ENCODE results near the gene RPGRIP1L. TPM values are rescaled to one million over a fixed set of nuclear protein-coding genes. Genes with fewer than 3 reads are reported as not detected.

Gene RPGRIP1L
- total RNA-seq, 1 donor from 2014 or later, result 12.0 TPM

DNA sequence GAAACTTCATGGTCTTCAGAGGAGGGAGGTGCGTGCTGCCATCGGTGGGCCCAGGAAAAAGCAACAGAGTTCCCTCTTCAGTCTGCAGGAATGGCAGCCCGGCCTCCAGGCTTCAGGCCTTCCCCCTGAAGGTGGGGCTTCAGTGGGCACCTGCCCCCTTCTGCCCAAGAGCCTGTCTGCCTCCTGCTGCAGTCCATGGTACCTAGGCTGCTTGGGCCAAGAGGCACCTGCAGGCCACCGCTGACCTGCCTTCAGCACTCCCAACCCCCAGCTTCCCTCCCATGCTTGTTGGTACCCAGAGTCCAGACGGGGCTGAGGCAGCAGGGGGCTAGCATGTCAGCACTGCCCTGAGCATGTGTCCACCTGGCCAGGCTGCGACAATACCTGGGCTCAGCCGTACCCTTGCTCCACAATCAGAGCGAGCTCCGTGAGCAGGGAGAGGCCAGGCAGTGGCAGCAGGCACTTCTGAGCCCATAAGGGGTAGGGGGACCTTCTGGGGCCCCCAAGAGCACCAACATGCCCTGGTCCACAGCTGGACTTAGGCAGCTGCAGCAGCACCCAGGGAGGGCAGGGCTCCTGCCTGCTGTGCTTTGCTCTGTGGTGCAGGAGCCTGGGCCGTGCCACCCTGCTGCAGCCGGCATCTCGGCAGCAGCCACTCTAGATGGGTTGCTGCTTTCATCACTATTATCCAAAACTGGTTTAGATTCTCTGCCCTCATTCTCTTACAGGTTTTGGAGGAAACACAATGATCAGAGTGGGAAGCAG lies 123.4 kb downstream of the RPGRIP1L start:
- no peaks in the 10 kb centered on the region for H3K9me3 Mint-ChIP-seq (ENCODE audit: unreplicated experiment)
- H3K27me3 Mint-ChIP-seq (ENCODE audit: unreplicated experiment), result peaks cover 5% of the 10 kb centered on the region
- no peak overlapping the region for H3K4me3 Mint-ChIP-seq (ENCODE audit: unreplicated experiment)
- no peaks in the 10 kb centered on the region for H3K36me3 Mint-ChIP-seq (ENCODE audit: unreplicated experiment)
- H3K4me1 Mint-ChIP-seq (ENCODE audit: unreplicated experiment), result no peaks in the 10 kb centered on the region
- TF ChIP-seq, protein P1, sequence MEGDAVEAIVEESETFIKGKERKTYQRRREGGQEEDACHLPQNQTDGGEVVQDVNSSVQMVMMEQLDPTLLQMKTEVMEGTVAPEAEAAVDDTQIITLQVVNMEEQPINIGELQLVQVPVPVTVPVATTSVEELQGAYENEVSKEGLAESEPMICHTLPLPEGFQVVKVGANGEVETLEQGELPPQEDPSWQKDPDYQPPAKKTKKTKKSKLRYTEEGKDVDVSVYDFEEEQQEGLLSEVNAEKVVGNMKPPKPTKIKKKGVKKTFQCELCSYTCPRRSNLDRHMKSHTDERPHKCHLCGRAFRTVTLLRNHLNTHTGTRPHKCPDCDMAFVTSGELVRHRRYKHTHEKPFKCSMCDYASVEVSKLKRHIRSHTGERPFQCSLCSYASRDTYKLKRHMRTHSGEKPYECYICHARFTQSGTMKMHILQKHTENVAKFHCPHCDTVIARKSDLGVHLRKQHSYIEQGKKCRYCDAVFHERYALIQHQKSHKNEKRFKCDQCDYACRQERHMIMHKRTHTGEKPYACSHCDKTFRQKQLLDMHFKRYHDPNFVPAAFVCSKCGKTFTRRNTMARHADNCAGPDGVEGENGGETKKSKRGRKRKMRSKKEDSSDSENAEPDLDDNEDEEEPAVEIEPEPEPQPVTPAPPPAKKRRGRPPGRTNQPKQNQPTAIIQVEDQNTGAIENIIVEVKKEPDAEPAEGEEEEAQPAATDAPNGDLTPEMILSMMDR (IDR thresholded peaks at IDR 0.05), result no peak
- H3K27ac Mint-ChIP-seq (ENCODE audit: unreplicated experiment), result no peak overlapping the region
- DNase-seq (ENCODE audit: extremely low spot score, unreplicated experiment), result peak; percentile 79

DNA sequence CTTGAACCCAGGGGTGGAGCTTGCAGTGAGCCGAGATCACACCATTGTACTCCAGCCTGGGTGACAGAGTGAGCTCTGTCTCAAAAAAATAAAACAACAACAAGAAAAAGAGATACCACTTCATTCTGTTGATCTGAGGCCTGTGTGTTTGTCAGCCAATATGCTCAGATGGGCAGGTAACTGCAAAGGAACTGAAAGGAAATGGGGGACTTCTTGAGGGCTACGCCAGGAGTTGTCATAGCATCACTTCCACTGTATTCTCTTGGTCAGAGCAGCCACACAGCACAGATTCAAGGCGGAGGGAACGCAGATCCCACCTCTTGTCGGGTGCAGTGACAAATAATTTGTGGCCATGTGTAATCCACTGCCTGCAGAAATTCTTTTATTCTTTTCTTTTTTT lies 126.8 kb downstream of the RPGRIP1L start:
- Mint-ChIP-seq H3K9me3 (ENCODE audit: unreplicated experiment) (peaks cover 12% of the 10 kb centered on the region), H3K27ac (ENCODE audit: unreplicated experiment) (no peak overlapping the region), H3K36me3 (ENCODE audit: unreplicated experiment) (no peaks in the 10 kb centered on the region), H3K4me1 (ENCODE audit: unreplicated experiment) (no peaks in the 10 kb centered on the region), H3K4me3 (ENCODE audit: unreplicated experiment) (no peak overlapping the region), H3K27me3 (ENCODE audit: unreplicated experiment) (peaks cover 3% of the 10 kb centered on the region)
- peak; percentile 56 for DNase-seq (ENCODE audit: extremely low spot score, unreplicated experiment)
- TF ChIP-seq, protein P1 (IDR thresholded peaks at IDR 0.05), result no peak

DNA sequence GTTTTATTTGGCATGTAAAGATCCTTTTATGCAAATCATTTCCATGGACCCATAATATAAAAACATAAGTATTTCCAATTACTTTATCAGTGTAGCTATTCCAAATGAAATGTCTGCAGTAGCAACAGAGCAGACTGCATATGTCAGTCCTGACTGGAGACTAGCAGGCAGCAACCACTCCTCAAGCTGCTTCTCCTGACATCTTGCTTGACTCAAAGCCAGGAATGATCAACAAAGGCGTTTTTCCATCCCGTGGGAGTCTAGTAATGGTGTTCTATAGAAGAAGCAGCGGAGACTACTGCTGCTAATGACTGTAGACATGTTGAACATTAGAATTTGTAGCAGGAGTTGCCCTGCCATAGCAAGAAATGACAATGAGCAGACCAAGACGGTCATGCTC lies 127.4 kb downstream of the RPGRIP1L start:
- peak; percentile 46 for DNase-seq (ENCODE audit: extremely low spot score, unreplicated experiment)
- Mint-ChIP-seq H3K27me3 (ENCODE audit: unreplicated experiment) (peaks cover 3% of the 10 kb centered on the region), H3K36me3 (ENCODE audit: unreplicated experiment) (peaks cover 3% of the 10 kb centered on the region), H3K4me1 (ENCODE audit: unreplicated experiment) (no peaks in the 10 kb centered on the region), H3K27ac (ENCODE audit: unreplicated experiment) (no peak overlapping the region), H3K9me3 (ENCODE audit: unreplicated experiment) (peaks cover 19% of the 10 kb centered on the region), H3K4me3 (ENCODE audit: unreplicated experiment) (no peak overlapping the region)
- TF ChIP-seq, protein P1 (IDR thresholded peaks at IDR 0.05), result no peak

DNA sequence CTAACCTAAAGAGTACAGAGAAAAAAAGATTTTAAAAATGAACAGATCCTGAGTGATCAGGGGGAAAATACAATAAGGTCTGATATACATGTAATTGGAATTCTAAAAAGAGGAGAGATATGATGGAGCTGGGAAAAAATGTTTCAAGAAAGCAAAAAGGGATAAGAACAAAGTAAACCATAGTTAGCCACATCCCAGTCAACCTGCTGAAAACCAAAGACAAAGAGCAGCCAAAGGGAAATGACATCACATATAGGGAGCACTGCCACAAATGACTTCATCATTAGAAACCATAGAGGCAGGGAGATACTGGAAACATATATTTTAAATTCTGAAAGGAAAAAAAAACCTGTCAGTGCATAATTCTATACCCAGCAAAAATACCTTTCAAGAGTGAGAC lies 131.9 kb downstream of the RPGRIP1L start:
- H3K36me3 Mint-ChIP-seq (ENCODE audit: unreplicated experiment), result peaks cover 3% of the 10 kb centered on the region
- peaks cover under 1% of the 10 kb centered on the region for H3K4me1 Mint-ChIP-seq (ENCODE audit: unreplicated experiment)
- H3K27ac Mint-ChIP-seq (ENCODE audit: unreplicated experiment), result no peak overlapping the region
- H3K9me3 Mint-ChIP-seq (ENCODE audit: unreplicated experiment), result peaks cover 24% of the 10 kb centered on the region
- peaks cover 16% of the 10 kb centered on the region for H3K27me3 Mint-ChIP-seq (ENCODE audit: unreplicated experiment)
- H3K4me3 Mint-ChIP-seq (ENCODE audit: unreplicated experiment), result no peak overlapping the region
- DNase-seq (ENCODE audit: extremely low spot score, unreplicated experiment), result no peak
- TF ChIP-seq, protein P1 (IDR thresholded peaks at IDR 0.05), result no peak

DNA sequence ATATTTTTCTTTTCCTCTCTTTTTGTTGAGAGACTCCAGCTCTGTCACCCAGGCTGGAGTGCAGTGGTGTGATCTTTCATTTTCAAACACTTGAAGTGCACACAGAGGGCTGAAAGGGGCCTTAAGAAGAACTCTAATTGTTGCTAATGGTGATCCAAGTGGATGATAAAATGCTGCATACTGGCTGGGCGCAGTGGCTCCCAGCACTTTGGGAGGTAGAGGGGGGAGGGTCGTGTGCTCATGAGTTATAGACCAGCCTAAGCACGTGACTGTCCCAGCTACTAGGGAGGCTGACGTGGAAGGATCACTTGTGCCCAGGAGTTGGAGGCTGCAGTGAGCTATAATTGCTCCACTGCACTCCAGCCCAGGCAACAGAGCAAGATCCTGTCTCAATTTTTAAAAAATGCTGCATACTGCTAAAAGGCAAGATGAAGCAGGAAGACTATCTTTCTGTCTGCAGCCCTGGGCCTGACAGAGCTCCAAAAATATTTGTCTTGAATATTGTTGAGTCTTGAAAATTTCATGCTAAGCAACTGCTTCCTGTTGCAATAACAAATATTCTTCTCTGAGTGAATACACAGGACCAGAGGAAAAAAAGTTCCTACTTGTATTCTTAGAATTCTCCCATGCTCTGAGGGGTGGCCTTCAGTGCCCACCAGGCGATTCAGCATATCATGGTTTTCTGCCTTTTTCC lies 137.0 kb downstream of the RPGRIP1L start:
- peaks cover 10% of the 10 kb centered on the region for H3K4me1 Mint-ChIP-seq (ENCODE audit: unreplicated experiment)
- TF ChIP-seq, protein P1 (IDR thresholded peaks at IDR 0.05), result no peak

More for the DNA sequence above, 137.0 kb downstream of the RPGRIP1L start:
- H3K27me3 Mint-ChIP-seq (ENCODE audit: unreplicated experiment), result peaks cover 16% of the 10 kb centered on the region
- no peak overlapping the region for H3K4me3 Mint-ChIP-seq (ENCODE audit: unreplicated experiment)
- DNase-seq (ENCODE audit: extremely low spot score, unreplicated experiment), result no peak
- peaks cover 2% of the 10 kb centered on the region for H3K36me3 Mint-ChIP-seq (ENCODE audit: unreplicated experiment)
- H3K27ac Mint-ChIP-seq (ENCODE audit: unreplicated experiment), result no peak overlapping the region
- H3K9me3 Mint-ChIP-seq (ENCODE audit: unreplicated experiment), result peaks cover 9% of the 10 kb centered on the region
